Right atrium auricular region (tissue), 2 donors: ENCODE data around the gene CACNA2D3. TPM values are rescaled to one million over a fixed set of nuclear protein-coding genes. Genes with fewer than 3 reads are reported as not detected.

ENCODE experiments used
- DNase-seq: peaks from one replicate; pipeline ENCODE4 v3.0.0-alpha.2; 2019; ENCODE audit warnings: low spot score
- H3K27ac ChIP-seq, 2 donors: fragments of 200-600 bp; sonication (generic); 1 replicate in 1 of 2; 2 replicates in 1 of 2; pipeline ENCODE4 v1.5.1; 2016 to 2019
- H3K27me3 ChIP-seq, 2 donors: fragments of 200-600 bp; sonication (generic); one replicate each; pipeline versions ENCODE4 v1.5.1 to v1.6.0; 2017 to 2019
- H3K36me3 ChIP-seq: fragments of 200-600 bp; sonication (generic); one replicate; pipeline ENCODE4 v1.5.1; 2016
- H3K4me1 ChIP-seq, 2 donors: fragments of 200-600 bp; sonication (generic); one replicate each; pipeline versions ENCODE4 v1.5.1 to v1.6.0; 2017 to 2019
- H3K4me3 ChIP-seq, 2 donors: fragments of 200-600 bp; sonication (generic); 1 replicate in 1 of 2; 2 replicates in 1 of 2; pipeline ENCODE4 v1.5.1; 2017 to 2019; ENCODE audit warnings: mild to moderate bottlenecking in 1 of 2, moderate library complexity in 1 of 2
- H3K9me3 ChIP-seq, 2 donors: fragments of 200-600 bp; sonication (generic); one replicate each; pipeline ENCODE4 v1.5.1; 2019
- CTCF ChIP-seq, 2 donors: fragments of 200-600 bp; sonication (generic); IDR thresholded peaks; one replicate each; pipeline ENCODE4 v1.5.1; 2019; ENCODE audit warnings: antibody characterized with exemption in 2 of 2
- total RNA-seq, 2 donors: library from RNA; depleted of rRNA; stranded (reverse); fragments of >200 nt; gene quantifications; one replicate each; pipeline ENCODE4 v1.1.0, GENCODE V29; 2016

Gene CACNA2D3
- total RNA-seq, 2 donors from 2014 or later = 10.9 to 17.2 TPM

GRCh38 chr3:54150864-54151467 is 28.6 kb downstream of the CACNA2D3 start:
- Histone ChIP-seq H3K27ac (no peak overlapping the region), H3K9me3 (no peaks in the 10 kb centered on the region), H3K4me1 (peaks cover 0 to 18% of the 10 kb centered on the region in 2 donors), H3K27me3 (no peaks in the 10 kb centered on the region), H3K36me3 (no peaks in the 10 kb centered on the region), H3K4me3 (no peak overlapping the region)
- no peak for DNase-seq
- TF ChIP-seq CTCF (IDR thresholded peaks at IDR 0.05) = no peak

GRCh38 chr3:54153477-54153876 is 31.1 kb downstream of the CACNA2D3 start:
- H3K4me1 ChIP-seq = peaks cover 0 to 13% of the 10 kb centered on the region in 2 donors
- no peak overlapping the region for H3K4me3 ChIP-seq
- no peaks in the 10 kb centered on the region for H3K36me3 ChIP-seq
- no peak for TF ChIP-seq CTCF (IDR thresholded peaks at IDR 0.05)
- no peaks in the 10 kb centered on the region for H3K27me3 ChIP-seq
- H3K27ac ChIP-seq = no peak overlapping the region
- no peaks in the 10 kb centered on the region for H3K9me3 ChIP-seq
- no peak for DNase-seq

- Histone ChIP-seq H3K27me3 (no peaks in the 10 kb centered on the region), H3K36me3 (no peaks in the 10 kb centered on the region), H3K4me1 (peaks cover 0 to 12% of the 10 kb centered on the region in 2 donors), H3K4me3 (no peak overlapping the region), H3K9me3 (no peaks in the 10 kb centered on the region), H3K27ac (no peak overlapping the region)
- no peak for TF ChIP-seq CTCF (IDR thresholded peaks at IDR 0.05)
- no peak for DNase-seq
Measured at GRCh38 chr3:54157860-54158259, 35.5 kb downstream of the CACNA2D3 start.

GRCh38 chr3:54159917-54160316 is 37.6 kb downstream of the CACNA2D3 start:
- H3K9me3 ChIP-seq = no peaks in the 10 kb centered on the region
- no peak for TF ChIP-seq CTCF (IDR thresholded peaks at IDR 0.05)

GRCh38 chr3:54163441-54163840 is 41.1 kb downstream of the CACNA2D3 start:
- Histone ChIP-seq H3K27ac (no peak overlapping the region), H3K4me3 (no peak overlapping the region), H3K27me3 (no peaks in the 10 kb centered on the region), H3K36me3 (no peaks in the 10 kb centered on the region), H3K4me1 (peaks cover 0 to 5% of the 10 kb centered on the region in 2 donors), H3K9me3 (no peaks in the 10 kb centered on the region)
- no peak for TF ChIP-seq CTCF (IDR thresholded peaks at IDR 0.05)
- no peak for DNase-seq

More at GRCh38 chr3:54159917-54160316, 37.6 kb downstream of the CACNA2D3 start:
- H3K4me3 ChIP-seq = no peak overlapping the region
- no peak overlapping the region for H3K27ac ChIP-seq
- no peaks in the 10 kb centered on the region for H3K27me3 ChIP-seq
- no peaks in the 10 kb centered on the region for H3K36me3 ChIP-seq
- no peak for DNase-seq
- peaks cover 0 to 12% of the 10 kb centered on the region in 2 donors for H3K4me1 ChIP-seq
